Muscle of leg (tissue), 11 donors: ENCODE measurements around the gene NUTM2A. TPM values are rescaled to one million over a fixed set of nuclear protein-coding genes. Genes with fewer than 3 reads are reported as not detected.
"Not testable (repeated sequence)": the region's sequence is repeated elsewhere in the genome, so short reads cannot be mapped to it uniquely, and the experiment has no call there.

Experiments
- DNase-seq: peaks from one replicate; pipeline ENCODE4 v3.0.0; 2013
- H3K27ac ChIP-seq: one replicate; pipeline ENCODE4 v1.5.1; 2013; ENCODE audit warnings: mild to moderate bottlenecking, low read length, control low read depth
- H3K27me3 ChIP-seq: one replicate; pipeline ENCODE4 v1.6.1; 2013; ENCODE audit warnings: low read length; ENCODE audit not compliant: control insufficient read depth, insufficient read depth
- H3K36me3 ChIP-seq: one replicate; pipeline ENCODE4 v1.6.1; 2013; ENCODE audit warnings: low read length; ENCODE audit not compliant: control insufficient read depth, insufficient read depth
- H3K4me1 ChIP-seq: one replicate; pipeline ENCODE4 v1.6.1; 2013; ENCODE audit warnings: low read length; ENCODE audit not compliant: control insufficient read depth, insufficient read depth
- H3K4me3 ChIP-seq: one replicate; pipeline ENCODE4 v1.5.1; 2013; ENCODE audit warnings: low read length, control low read depth
- H3K9me3 ChIP-seq: replicated peaks from 2 replicates; pipeline ENCODE4 v1.6.1; 2013; ENCODE audit warnings: low read depth, low read length; ENCODE audit not compliant: control insufficient read depth
- WGBS: methylation state at CpG from one replicate; pipeline ENCODE4 v1.1.5; 2013; ENCODE audit warnings: missing lambda C conversion rate; ENCODE audit not compliant: insufficient coverage; 5-methylcytosine and 5-hydroxymethylcytosine counted together
- polyA plus RNA-seq, 8 donors: library from polyadenylated mRNA; unstranded; fragments of 120-200 nt; gene quantifications; one replicate each; pipeline versions ENCODE4 v1.2.1 to v1.2.3, GENCODE V29; 2013; ENCODE audit warnings: inconsistent platforms in 1 of 8, low replicate concordance in 1 of 8; ENCODE audit not compliant: insufficient read length in 8 of 8, insufficient read depth in 1 of 8
- total RNA-seq: library from RNA; stranded (reverse); fragments of 120-200 nt; gene quantifications from one replicate; pipeline ENCODE4 v1.2.4, GENCODE V29; 2013

The NUTM2A gene
- total and polyA plus RNA-seq, 9 donors, result 0.44 to 5.7 (median 2.4) TPM

GRCh38 chr10:87213150-87213765 lies 12.0 kb upstream of the NUTM2A start:
- no CpG with 5 or more reads among the region's 8 CpGs for WGBS
- not testable (repeated sequence) for H3K4me3 ChIP-seq, DNase-seq, H3K4me1 ChIP-seq, H3K27me3 ChIP-seq, H3K9me3 ChIP-seq, H3K36me3 ChIP-seq, H3K27ac ChIP-seq

- H3K27me3 ChIP-seq, H3K27ac ChIP-seq, H3K36me3 ChIP-seq, H3K9me3 ChIP-seq, H3K4me1 ChIP-seq, DNase-seq, H3K4me3 ChIP-seq: not testable (repeated sequence)
- 100% methylated on average over 1 of the region's 21 CpGs for whole genome bisulfite sequencing
Observed at GRCh38 chr10:87213806-87214205, 11.4 kb upstream of the NUTM2A start.

- H3K4me3 ChIP-seq, H3K4me1 ChIP-seq, H3K36me3 ChIP-seq, H3K9me3 ChIP-seq, DNase-seq, H3K27ac ChIP-seq, H3K27me3 ChIP-seq: not testable (repeated sequence)
- 89% methylated on average over 9 of the region's 11 CpGs for WGBS
Observed at GRCh38 chr10:87216120-87216519, 9.1 kb upstream of the NUTM2A start.

- H3K4me1 ChIP-seq, H3K27me3 ChIP-seq, H3K36me3 ChIP-seq, H3K4me3 ChIP-seq, DNase-seq, H3K9me3 ChIP-seq, H3K27ac ChIP-seq: not testable (repeated sequence)
- WGBS, result no CpG with 5 or more reads among the region's 5 CpGs
Observed at GRCh38 chr10:87219370-87219769, 5.9 kb upstream of the NUTM2A start.

GRCh38 chr10:87222789-87223188 lies 2.5 kb upstream of the NUTM2A start:
- H3K9me3 ChIP-seq, H3K36me3 ChIP-seq, H3K4me1 ChIP-seq, H3K4me3 ChIP-seq, DNase-seq, H3K27ac ChIP-seq, H3K27me3 ChIP-seq: not testable (repeated sequence)
- WGBS, result 87% methylated on average over 14 of the region's 30 CpGs

- no CpG with 5 or more reads among the region's 20 CpGs for WGBS
- not testable (repeated sequence) for DNase-seq, H3K27me3 ChIP-seq
Observed at GRCh38 chr10:87228247-87228646, 3.0 kb downstream of the NUTM2A start.

GRCh38 chr10:87229211-87229610 lies 4.0 kb downstream of the NUTM2A start:
- 83% methylated on average over 3 of the region's 9 CpGs for WGBS
- not testable (repeated sequence) for H3K4me3 ChIP-seq, H3K9me3 ChIP-seq, H3K4me1 ChIP-seq, H3K27ac ChIP-seq, H3K27me3 ChIP-seq, H3K36me3 ChIP-seq, DNase-seq

More at GRCh38 chr10:87228247-87228646, 3.0 kb downstream of the NUTM2A start:
- not testable (repeated sequence) for H3K4me3 ChIP-seq, H3K9me3 ChIP-seq, H3K4me1 ChIP-seq, H3K36me3 ChIP-seq, H3K27ac ChIP-seq

- H3K27ac ChIP-seq, H3K9me3 ChIP-seq, H3K36me3 ChIP-seq, H3K4me1 ChIP-seq, H3K4me3 ChIP-seq, DNase-seq, H3K27me3 ChIP-seq: not testable (repeated sequence)
- no CpG with 5 or more reads among the region's 7 CpGs for WGBS
Observed at GRCh38 chr10:87234854-87235253, 9.6 kb downstream of the NUTM2A start.

GRCh38 chr10:87237244-87237643 lies 12.0 kb downstream of the NUTM2A start:
- not testable (repeated sequence) for H3K9me3 ChIP-seq, H3K27me3 ChIP-seq, H3K36me3 ChIP-seq, H3K4me3 ChIP-seq, DNase-seq, H3K27ac ChIP-seq, H3K4me1 ChIP-seq
- 91% methylated on average over 3 of the region's 5 CpGs for WGBS

GRCh38 chr10:87239346-87239808 lies 14.1 kb downstream of the NUTM2A start:
- DNase-seq, H3K36me3 ChIP-seq, H3K4me1 ChIP-seq, H3K4me3 ChIP-seq, H3K9me3 ChIP-seq, H3K27me3 ChIP-seq, H3K27ac ChIP-seq: not testable (repeated sequence)
- no CpG with 5 or more reads among the region's 6 CpGs for WGBS

- no CpG with 5 or more reads among the region's 3 CpGs for WGBS
- H3K36me3 ChIP-seq, DNase-seq: not testable (repeated sequence)
Observed at GRCh38 chr10:87242192-87242591, 16.9 kb downstream of the NUTM2A start.

More at GRCh38 chr10:87242192-87242591, 16.9 kb downstream of the NUTM2A start:
- H3K27me3 ChIP-seq, H3K9me3 ChIP-seq, H3K4me1 ChIP-seq, H3K27ac ChIP-seq, H3K4me3 ChIP-seq: not testable (repeated sequence)
